HEK293 (cell line): ENCODE results near the gene MPPED1.

Experiments
- CTCF ChIP-seq: fragments of 450-650 bp; formaldehyde crosslinking; IDR thresholded peaks from 2 replicates; pipeline ENCODE4 v1.5.1; 2016; ENCODE audit warnings: missing biosample characterization, missing genetic modification characterization
- GLI2 ChIP-seq: fragments of 450-650 bp; formaldehyde crosslinking; IDR thresholded peaks from 2 replicates; pipeline ENCODE4; 2017; ENCODE audit warnings: missing biosample characterization, missing genetic modification characterization, low read depth, borderline replicate concordance
- SP2 ChIP-seq: fragments of 450-650 bp; formaldehyde crosslinking; IDR thresholded peaks from 2 replicates; pipeline ENCODE4 v1.5.1; 2016; ENCODE audit warnings: missing biosample characterization, missing genetic modification characterization
- TRIM28 ChIP-seq: IDR thresholded peaks from 2 replicates; pipeline ENCODE4 v1.6.1; 2011; ENCODE audit warnings: low read length, control low read depth, borderline replicate concordance
- ZNF133 ChIP-seq: fragments of 450-650 bp; formaldehyde crosslinking; IDR thresholded peaks from 2 replicates; pipeline ENCODE4 v1.5.1; 2016; ENCODE audit warnings: missing biosample characterization, missing genetic modification characterization
- ZNF16 ChIP-seq: fragments of 450-650 bp; formaldehyde crosslinking; IDR thresholded peaks from 2 replicates; pipeline ENCODE4 v1.5.1; 2016; ENCODE audit warnings: low read depth, missing biosample characterization, missing genetic modification characterization
- ZNF280D ChIP-seq: fragments of 450-650 bp; formaldehyde crosslinking; IDR thresholded peaks from 2 replicates; pipeline ENCODE4 v1.5.1; 2016; ENCODE audit warnings: missing biosample characterization, missing genetic modification characterization
- ZNF561 ChIP-seq: fragments of 450-650 bp; IDR thresholded peaks from 2 replicates; pipeline ENCODE4 v1.5.1; 2018; ENCODE audit warnings: missing biosample characterization, missing genetic modification characterization, borderline replicate concordance
- ZSCAN18 ChIP-seq: fragments of 450-650 bp; formaldehyde crosslinking; IDR thresholded peaks from 2 replicates; pipeline ENCODE4 v1.5.1; 2016; ENCODE audit warnings: missing biosample characterization, missing genetic modification characterization

- TF ChIP-seq CTCF (no peak), ZNF133 (tag by site-specific recombination) (no peak), ZSCAN18 (tag by site-specific recombination) (no peak), GLI2 (no peak), SP2 (tag by site-specific recombination) (no peak), ZNF561 (tag by site-specific recombination) (no peak), TRIM28 (no peak), ZNF280D (tag by site-specific recombination) (no peak), ZNF16 (tag by site-specific recombination) (no peak)
These were observed 39.7 kb downstream of the MPPED1 start for GRCh38 chr22:43451371-43452050.
